ENCODE results near the gene GNG14.
"Not testable (repeated sequence)": the region's sequence is repeated elsewhere in the genome, so short reads cannot be mapped to it uniquely, and the experiment has no call there.

The GNG14 gene

DNA sequence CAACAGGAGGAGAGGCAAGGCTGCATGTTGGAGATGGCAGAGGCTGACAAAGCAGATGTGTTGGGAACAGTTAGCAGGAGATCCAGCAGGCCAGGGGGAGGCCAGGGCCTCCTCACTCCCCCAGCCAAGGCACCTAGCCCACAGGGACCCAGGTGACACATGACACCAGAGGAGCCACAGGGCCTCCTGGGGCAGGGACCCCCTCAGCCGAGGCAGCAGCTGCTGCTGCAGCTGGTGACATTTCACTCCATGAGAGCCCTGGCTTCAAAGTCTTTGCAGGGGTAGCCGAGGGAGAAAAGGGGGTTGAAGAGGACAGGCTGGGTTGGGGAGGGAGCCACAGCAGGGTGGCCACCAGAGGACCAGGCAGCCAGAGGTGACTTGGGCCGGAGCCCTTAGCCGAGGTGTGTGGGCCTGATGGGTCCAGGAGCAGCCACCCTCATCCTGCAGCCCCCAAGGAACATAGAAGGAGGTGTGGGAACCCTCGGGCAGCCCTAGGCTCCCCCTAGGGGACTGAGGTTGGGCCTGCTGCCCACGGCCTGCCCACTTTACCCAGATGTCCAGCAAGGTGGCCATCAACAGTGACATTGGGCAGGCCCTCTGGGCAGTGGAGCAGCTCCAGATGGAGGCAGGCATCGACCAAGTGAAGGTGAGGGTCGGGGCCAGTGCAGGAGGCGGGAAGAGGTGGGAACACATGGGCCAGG lies at the start of gene GNG14:
Gene GNG14 (plus strand): TSS at position 503 of the 701 bp plus-strand sequence. CDS start 51 bp downstream, at position 554.
- DNase-seq = no peak

DNA sequence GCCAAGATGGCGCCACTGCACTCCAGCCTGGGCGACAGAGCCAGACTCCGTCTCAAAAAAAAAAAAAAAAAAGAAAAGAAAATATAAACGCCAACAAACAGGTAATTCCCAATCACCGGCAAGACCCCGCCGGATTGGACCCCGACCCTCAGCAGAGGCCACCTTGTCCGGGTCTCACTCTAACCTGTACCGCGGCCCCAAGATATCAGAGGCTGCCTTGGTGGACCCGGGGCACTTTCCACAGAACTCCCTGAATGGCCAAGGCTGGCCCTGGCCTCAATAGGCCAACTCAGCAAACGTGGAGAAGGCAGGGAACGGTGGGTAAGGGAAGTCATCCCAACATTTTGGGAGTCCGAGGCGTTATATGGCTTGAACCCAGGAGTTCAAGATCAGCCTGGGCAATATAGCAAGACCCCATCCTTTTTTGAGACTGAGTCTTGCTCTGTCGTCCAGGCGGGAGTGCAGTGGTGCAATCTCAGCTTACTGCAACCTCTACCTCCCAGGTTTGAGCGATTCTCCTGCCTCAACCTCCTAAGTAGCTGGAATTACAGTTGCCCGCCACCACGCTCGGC lies 49.1 kb upstream of the GNG14 start:
- DNase-seq = no peak

DNA sequence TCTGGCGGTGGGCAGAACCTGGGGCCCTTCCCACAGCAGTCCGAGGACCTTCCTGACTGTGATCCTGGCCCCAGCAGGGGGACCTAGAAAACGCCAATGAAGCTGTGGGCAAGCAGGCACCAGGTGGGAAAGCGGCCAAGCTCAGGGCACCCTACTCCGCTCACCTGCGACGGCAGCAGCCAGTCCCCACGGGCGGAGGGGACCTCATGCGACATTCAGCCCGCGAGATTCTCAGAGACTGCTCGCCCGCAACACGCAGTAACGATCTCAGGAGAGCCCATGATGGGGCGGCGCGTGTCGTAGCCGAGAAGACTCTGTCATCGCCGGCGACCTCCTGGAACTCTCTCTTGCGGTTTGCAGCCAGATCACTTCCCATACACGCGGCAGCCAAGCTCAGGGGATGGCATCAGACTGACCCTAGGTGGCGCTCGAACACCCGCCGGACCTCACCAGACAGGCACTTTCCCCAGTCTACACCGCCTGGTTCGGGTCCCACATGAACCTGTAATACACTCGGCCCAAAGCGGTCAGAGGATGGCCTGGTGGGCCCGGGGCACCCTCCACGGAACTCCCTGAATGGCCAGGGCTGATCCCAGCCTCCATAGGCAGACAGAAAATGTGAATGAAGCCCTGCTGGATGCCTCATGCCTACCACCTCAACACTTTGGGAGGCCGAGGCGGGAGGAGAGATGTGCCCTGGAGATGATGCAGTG lies 47.7 kb upstream of the GNG14 start:
- peak; percentile 56 for DNase-seq

DNA sequence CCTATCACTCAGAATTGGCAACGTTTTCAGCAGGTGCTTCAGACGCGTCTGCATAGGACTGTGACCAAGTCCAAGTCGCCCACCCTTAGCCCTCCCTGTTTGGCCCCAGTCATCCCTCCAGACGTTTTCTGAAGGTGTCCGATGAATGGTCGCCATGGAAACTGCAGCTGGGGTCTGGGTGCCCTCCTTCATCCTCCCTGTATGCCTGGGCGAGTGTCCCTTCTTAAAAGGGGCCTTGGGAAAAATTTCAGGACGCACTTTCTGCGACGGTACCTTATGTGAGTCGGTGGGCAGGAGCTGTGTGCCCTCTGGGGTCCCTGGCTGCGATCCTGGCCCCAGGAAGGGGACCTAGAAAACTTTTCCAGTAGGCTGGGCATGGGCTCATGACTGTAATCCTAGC lies 46.3 kb upstream of the GNG14 start:
- no peak for DNase-seq

DNA sequence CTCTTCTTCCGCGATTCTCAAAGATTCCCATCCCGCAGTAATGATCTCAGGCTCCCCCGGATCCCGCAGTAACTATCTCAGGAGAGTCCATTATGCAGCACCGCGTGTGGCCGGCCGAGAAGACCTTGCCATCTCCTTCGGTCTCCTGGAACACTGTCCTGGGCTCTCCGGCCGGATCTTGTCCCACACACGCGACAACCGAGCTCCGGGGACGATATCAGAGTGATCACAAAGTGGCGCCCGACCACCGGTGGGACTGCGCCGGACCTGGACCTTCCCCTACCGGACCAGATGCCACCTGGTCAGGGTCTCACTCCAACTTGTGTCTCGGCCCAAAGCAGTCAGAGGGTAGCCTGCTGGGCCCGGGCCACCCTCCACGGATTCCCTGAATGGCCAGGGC lies 45.3 kb upstream of the GNG14 start:
- no peak for DNase-seq

DNA sequence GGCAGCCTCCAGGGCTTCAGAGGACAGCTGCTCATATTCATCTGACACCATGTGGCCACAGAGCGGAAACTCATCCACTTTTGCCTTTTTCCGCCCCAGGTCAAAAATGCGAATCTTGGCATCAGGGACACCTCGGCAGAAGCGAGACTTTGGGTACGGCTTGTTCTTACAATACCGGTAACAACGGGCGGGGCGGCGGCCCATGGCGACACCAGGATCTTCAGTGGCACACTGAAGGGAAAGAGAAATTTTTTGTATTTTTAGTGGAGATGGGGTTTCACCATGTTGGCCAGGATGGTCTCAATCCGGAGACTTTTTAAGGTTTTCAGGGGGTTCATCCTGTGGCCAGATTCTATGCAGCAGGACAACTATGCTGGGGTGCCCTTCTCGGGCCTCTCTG lies 44.1 kb upstream of the GNG14 start:
- DNase-seq = not testable (repeated sequence)

DNA sequence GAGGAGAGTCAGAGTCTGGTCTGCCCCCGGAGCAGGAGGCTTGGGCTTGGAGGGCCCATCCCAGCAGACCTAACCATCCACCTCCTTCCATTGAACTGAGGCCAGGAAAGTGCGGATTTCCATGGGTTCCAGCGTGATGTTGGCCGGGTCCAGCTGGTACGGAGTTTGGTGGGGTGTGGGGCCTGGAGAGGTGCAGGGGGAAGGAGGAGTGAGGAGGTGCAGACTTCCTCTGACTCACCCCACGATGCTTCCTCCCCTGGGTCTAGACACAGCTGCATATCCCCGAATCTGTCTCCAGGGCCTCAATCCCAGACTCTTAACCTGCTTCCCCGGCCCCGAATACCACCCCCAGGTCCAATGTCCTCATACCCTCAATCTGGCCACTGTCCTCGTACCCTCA lies 41.2 kb upstream of the GNG14 start:
- DNase-seq = no peak

DNA sequence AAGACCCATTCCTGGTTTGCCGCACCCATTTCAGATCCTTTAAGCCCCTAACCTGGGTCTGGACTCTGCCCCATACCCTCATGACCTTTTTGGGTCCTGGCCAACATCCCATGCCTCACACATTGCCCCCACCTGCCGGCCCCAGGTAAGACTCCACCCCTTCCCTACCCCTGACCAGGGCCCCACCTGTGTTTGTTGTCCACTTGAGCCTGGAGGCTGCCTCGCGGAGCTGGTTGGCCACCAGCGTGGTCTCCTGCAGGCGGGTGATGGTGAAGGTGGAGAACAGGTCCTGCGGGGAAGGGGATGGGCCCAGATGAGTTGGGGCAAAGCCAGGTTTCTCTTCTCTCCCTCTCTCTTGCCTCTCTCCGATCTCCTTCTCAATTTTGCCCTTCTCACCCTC lies 40.8 kb upstream of the GNG14 start:
- no peak for DNase-seq

DNA sequence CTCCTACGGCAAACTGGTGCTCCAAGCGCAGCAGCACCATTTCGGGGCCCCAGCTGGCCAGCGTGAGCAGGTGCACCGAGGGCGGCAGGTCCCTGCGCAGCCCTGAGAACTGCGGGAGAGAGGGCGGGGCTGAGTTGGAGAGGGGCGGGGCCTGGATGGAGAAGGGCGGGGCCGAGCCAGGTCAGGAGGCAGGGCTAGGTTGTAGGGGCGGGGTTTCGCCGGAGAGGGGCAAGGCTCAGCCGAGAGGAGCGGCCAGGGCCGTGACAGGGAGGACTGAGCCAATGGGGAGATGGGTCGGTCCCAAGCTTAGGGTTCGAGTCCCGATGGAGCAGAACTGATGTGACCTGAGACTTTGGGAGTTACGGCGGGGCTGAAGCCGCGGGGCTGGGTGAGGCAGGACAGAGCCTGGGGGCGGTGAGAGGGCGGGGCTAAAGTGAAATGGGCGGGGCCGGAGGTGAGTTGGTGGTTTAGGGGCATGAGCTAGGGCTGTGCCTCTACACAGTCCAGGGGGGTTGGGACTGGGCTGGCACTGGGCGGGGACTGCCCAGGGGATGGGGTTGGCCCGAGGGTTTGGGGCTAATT lies 40.2 kb upstream of the GNG14 start:
- no peak for DNase-seq

DNA sequence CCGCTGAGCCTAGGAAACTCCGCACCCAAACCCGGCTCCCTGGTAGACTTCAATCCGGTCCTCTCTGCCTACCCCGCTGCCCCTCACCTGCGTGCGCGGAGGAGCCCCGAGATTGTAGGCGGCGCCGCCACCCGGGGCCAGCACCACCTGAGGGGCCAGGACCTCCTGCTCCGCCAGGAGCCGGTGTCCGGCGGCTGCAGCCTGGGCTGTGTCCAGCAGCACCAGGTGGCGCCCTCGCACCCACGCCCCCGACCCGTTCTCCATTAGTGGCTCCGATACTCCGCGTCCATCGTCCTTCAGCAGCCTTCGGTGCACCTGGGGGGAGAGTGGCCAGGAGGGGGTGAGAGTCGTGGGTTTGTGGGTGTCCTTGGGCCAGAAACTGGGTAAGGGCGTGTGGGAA lies 39.7 kb upstream of the GNG14 start:
- DNase-seq = no peak

DNA sequence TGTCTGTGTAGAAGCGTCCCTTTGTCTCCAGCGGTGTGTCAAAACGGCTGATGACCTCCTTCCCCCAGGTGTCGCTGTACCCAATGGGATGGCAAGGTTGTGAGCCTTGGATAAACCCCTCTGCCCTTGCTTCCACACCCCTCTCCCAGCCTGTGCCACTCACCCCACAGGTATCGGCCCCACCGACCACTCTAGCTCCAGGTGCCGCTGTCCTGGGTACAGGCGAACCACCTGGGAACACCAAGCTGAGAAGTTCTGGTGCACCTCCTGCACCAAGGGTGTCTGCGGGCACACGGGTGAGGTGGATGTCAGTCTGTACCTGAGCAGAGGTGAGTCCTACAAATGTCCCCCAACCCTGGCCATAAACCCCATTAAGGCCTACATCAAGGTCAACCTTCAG lies 37.9 kb upstream of the GNG14 start:
- DNase-seq = no peak

DNA sequence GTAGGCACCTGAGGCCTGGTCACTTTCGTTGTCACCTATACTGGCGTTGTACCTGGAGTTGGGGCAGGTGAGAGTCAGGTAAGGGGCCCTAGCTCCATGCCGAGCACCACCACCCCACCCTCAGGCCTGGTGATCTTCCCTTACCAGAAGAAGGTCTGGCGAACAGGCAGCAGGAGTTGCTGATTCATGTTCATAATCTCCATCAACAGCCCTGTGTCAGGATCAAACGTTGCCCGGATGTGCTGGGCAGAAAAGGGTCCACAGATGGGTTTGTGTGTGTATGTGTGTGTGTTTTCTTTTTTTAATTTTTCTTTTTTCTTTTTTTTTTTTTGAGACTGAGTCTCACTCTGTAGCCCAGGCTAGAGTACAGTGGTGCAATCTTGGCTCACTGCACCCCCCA lies 35.6 kb upstream of the GNG14 start:
- no peak for DNase-seq

DNA sequence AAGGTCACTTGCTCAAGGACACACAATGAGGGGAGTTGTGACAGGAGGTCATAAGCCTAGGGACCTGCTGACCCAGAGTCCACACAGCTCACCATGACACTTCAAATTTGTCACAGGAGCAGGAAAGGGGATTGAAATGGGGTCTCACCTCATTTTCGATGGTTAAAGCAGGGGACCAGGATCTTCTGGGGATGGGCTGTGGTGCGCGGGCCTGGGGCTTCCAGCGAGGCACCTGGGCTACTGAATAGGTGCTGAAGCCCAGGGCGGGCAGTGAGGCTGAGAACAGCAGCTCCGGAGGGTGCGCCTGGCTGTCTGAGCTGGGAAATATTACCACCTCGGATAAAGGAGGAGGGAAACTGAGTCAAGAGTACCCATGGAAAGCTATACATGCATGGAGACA lies 32.3 kb upstream of the GNG14 start:
- DNase-seq = no peak

DNA sequence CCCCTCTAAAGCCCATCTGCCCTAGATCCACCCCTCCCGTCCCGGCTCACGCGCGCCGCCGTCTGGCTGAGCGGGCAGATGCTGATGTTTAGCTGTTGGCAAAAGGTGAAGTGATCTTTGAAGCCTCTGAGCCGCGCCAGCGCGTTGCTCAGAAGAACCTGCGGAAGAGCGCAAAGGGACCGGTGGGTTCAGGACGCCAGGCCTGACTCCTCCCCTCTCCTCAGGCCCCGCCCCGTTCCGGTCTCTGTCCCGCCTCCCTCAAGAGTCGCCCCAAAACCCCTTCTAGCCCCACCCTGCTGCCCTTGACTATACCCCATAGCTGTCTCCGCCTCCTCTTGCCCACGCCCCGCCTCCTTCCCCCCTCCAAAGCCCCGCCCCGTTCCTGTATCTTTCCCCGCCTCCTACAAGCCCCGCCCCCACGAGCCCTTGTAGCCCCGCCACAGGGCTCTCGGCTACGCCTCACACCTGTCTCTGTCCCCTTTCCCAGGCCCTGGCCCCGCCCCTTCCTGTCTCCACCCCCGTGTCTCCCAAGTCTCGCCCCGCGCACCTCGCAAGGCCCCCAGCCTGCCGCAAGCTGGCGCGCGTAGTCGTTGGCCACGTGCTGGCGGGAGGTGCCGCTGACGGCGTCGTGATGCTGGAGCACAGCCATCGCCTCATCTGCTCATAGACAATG lies 30.8 kb upstream of the GNG14 start:
- DNase-seq = no peak

DNA sequence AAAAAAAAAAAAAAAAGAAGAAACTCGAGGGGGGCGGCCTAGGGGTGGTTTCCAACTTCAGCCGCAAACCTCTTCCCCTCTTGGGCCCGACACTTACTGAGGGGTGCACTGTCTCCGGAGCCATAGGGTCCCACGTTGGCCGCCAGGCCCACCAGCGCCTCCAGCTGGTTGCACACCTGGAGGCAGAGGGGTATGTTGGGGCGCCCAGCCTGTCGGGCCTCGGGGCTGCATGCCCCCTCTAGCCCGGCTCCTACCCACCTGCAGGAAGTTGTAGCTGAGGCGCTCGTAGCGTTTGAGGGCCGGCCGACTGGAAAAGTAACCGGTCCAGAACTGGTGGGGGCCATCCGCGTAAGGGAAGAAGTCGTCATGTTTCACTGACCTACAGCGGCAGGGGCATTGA lies 29.8 kb upstream of the GNG14 start:
- DNase-seq = no peak

DNA sequence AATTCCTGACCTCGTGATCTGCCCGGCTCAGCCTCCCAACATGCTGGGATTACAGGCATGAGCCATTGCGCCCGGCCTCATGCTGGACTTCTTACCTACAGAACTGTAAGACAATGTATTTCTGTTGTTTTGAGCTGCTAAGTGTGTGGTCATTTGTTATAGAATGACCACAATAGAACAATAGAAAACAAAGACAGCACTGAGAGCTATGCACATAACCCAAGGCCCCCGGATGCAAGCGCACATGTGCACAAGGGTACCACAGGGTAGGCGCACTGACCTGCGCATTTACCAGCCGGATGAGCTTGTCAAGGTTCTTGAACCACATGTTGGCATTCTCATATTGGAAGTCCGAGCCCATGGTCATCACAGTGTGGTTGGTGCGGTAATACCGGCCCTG lies 26.8 kb upstream of the GNG14 start:
- no peak for DNase-seq

DNA sequence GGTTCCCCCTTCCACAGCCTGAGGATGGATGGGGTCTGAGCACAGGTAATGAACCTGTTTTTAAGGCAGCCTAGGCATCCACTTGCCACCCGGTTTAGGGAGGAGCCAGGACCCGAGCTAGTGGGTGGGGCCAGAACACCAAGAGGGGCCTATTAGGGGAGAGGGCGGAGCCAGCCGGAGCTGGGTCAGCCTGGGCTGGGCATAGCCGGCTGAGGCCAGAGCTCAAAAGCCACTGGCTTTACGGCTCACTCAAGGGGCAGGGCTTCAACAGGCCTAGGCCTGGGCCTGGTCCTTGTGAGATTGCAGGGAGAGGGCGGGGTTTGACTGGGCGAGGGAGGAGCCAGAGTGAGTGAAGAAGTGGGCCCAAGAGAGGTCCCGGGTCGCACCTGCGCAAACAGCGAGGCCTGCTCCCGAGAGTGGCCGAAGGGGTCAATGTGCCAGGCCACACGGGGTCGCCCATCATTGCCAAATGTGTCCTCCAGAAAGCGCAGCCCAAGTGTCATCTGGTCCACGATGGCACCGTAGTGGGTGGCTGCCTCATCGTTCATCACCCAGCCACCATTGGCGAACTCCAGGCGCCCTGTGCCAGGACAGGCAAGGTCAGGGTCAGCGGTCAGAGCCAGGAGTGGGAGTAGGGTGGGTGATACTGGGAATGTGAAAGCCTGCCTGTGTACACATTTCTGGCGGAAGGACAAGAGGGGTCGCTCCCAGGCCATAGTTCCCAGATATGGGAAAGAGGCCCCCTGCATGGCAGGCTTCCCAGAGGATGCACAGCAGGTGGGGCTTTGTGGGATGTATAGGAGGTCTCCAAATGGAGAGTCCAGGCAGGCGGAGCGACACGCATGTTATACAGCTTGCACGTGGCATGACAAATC lies 23.2 kb upstream of the GNG14 start:
- no peak for DNase-seq

DNA sequence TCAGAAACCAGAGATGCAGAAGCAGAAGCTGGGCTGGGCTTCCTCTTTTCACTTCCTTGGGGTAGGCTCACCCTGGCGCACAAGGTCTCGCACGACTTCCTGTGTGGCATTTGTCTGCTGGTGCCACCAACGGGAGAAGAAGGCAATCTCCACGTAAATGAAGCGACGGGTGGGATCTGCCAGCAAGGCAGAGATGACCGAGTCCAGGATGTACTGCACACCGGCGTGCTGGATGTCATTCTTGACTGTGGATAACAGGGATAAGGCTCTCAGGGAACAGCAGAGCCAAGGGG lies 22.6 kb upstream of the GNG14 start:
- DNase-seq = no peak

DNA sequence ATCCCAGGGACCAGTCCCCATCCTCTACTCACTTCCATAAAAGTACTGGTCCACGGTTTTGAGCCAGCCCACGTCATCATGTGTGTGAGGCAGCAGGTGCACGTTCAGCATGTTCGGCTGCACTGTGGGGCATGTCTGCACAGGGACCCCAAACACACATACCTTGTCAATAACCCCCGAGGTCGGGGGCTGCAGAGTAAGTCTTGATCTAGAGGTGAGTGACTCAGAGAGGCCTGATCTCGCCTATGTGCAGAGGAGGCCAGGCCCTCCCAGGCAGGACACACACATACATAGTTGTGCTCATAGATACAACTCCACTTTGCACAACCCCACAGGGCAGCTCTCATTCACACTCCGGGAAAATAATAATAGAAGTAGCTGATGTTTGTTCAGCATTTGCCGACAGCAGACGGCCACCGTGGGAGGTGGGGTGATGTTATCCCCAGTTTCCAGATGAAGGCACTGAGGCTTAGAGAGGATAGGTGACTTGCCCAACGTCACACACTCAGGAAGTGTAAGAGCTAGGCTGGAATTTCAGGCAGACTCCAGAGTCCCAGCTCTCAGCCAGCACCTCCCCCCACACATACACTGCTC lies 22.0 kb upstream of the GNG14 start:
- DNase-seq = no peak

DNA sequence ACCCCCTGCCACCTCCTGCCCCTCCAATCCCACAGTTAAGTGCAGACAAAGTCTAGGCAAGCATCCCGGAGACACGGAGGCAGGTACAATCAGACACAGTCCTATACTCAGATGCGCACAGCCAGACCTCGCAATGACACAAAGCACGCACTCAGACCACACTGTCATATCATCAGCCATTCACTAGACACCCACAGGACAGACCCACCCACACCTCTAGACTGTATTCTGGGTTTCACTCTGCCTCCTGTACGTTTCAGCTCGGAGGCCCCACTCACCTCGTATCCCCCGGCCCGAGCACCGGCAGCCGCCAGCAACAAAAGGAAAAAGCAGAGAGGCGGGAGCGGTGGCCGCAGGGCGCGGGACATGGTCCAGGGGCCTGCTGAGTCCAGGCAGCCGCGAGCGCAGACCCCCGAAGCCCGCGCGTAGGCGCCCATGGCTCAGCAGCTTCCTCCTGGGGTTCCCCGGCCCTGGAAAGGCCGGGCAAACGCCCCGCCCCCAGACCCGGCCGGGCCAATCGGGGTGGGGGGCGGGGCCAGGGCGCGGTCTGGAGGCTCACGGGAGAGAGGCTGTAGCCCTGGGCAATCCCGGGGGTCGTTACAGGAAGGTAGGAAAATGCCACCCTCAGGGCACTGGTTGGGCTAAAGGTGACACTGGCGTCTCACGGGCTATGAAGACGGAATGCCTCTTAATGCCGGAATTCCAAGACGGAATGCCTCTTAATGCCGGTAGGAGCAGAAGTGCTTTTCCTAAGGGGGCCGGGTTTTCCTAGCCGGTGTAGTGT lies 21.3 kb upstream of the GNG14 start, which contains the start of the genes MAN2B1 and WDR83:
Gene MAN2B1 (minus strand): TSS at position 478 of the 784 bp plus-strand sequence. CDS start 41 bp downstream, at position 437.
Gene WDR83 (plus strand): TSS at position 543 of the 784 bp plus-strand sequence. CDS start 2,984 bp downstream, outside the sequence.
- no peak for DNase-seq

DNA sequence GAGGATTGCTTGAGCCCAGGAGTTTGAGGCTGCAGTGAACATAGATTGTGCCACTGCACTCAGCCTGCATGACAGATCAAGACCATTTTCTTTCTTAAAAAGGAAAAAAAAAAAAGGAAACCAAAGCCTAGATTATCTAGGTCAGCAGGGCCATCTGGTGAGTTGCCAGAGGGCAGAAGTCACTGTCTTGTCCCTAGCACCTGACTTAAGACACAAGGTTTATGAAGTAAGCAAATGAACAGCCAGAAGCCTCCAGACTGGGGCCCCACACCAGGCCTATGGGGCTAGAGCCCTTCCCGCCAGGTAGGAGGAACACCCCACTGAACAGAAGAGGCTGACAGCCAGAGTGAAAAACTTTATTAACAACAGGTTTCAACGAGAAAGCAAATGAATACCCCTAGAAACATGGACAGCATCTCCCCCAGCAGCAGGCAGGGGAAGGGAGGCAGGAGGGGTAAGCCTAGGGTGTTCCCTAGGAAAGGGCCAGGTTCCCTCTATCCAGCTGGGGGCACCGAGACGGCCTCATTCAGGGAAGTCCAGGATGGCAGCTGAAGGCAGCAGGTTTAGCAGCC lies 20.0 kb upstream of the GNG14 start:
- no peak for DNase-seq

Data from DMS 273 treated with DMSO at 0.1 percent for 48 hours (cell line).